ENCODE measurements around the gene BIN1.

The BIN1 gene

GRCh38 chr2:127091148-127091547 lies 15.8 kb downstream of the BIN1 start:
- Histone ChIP-seq H2AFZ (ENCODE audit: low read depth, low read length) (no peak overlapping the region), H3K36me3 (replicated peaks; ENCODE audit: low read depth, low read length) (no peaks in the 10 kb centered on the region), H3K27me3 (ENCODE audit: low read depth, low read length) (peaks cover 6% of the 10 kb centered on the region), H3K9ac (ENCODE audit: low read length) (no peak overlapping the region), H4K20me1 (ENCODE audit: insufficient read depth, low read length) (no peaks in the 10 kb centered on the region), H3K27ac (ENCODE audit: low read length) (no peak overlapping the region), H3K4me3 (ENCODE audit: low read length) (no peak overlapping the region), H3K79me2 (ENCODE audit: low read length) (no peaks in the 10 kb centered on the region), H3K4me2 (ENCODE audit: low read length) (no peak overlapping the region), H3K4me1 (ENCODE audit: low read length) (peaks cover 8% of the 10 kb centered on the region), H3K9me3 (ENCODE audit: insufficient read depth, low read length) (no peaks in the 10 kb centered on the region)
- TF ChIP-seq EZH2phosphoT487 (IDR thresholded peaks at IDR 0.05; ENCODE audit: low read depth), result no peak
- TF ChIP-seq CTCF (IDR thresholded peaks at IDR 0.05; ENCODE audit: low read depth, low read length), result no peak

GRCh38 chr2:127090281-127091120 lies 16.5 kb downstream of the BIN1 start:
- H3K4me2 ChIP-seq (ENCODE audit: low read length), result no peak overlapping the region
- no peaks in the 10 kb centered on the region for H4K20me1 ChIP-seq (ENCODE audit: insufficient read depth, low read length)
- no peaks in the 10 kb centered on the region for H3K79me2 ChIP-seq (ENCODE audit: low read length)
- H3K9me3 ChIP-seq (ENCODE audit: insufficient read depth, low read length), result no peaks in the 10 kb centered on the region
- H3K27me3 ChIP-seq (ENCODE audit: low read depth, low read length), result peaks cover 5% of the 10 kb centered on the region
- no peak overlapping the region for H3K4me3 ChIP-seq (ENCODE audit: low read length)
- peaks cover 11% of the 10 kb centered on the region for H3K4me1 ChIP-seq (ENCODE audit: low read length)
- TF ChIP-seq CTCF (IDR thresholded peaks at IDR 0.05; ENCODE audit: low read depth, low read length), result no peak
- no peak for TF ChIP-seq EZH2phosphoT487 (IDR thresholded peaks at IDR 0.05; ENCODE audit: low read depth)
- no peak overlapping the region for H2AFZ ChIP-seq (ENCODE audit: low read depth, low read length)
- no peak overlapping the region for H3K27ac ChIP-seq (ENCODE audit: low read length)
- no peaks in the 10 kb centered on the region for H3K36me3 ChIP-seq (replicated peaks; ENCODE audit: low read depth, low read length)
- no peak overlapping the region for H3K9ac ChIP-seq (ENCODE audit: low read length)

GRCh38 chr2:127089478-127090235 lies 17.3 kb downstream of the BIN1 start:
- Histone ChIP-seq H2AFZ (ENCODE audit: low read depth, low read length) (no peak overlapping the region), H4K20me1 (ENCODE audit: insufficient read depth, low read length) (no peaks in the 10 kb centered on the region), H3K79me2 (ENCODE audit: low read length) (no peaks in the 10 kb centered on the region), H3K27me3 (ENCODE audit: low read depth, low read length) (no peaks in the 10 kb centered on the region), H3K4me3 (ENCODE audit: low read length) (no peak overlapping the region), H3K9me3 (ENCODE audit: insufficient read depth, low read length) (no peaks in the 10 kb centered on the region), H3K4me2 (ENCODE audit: low read length) (no peak overlapping the region), H3K27ac (ENCODE audit: low read length) (no peak overlapping the region), H3K9ac (ENCODE audit: low read length) (no peak overlapping the region), H3K4me1 (ENCODE audit: low read length) (peaks cover 16% of the 10 kb centered on the region), H3K36me3 (replicated peaks; ENCODE audit: low read depth, low read length) (no peaks in the 10 kb centered on the region)
- no peak for TF ChIP-seq CTCF (IDR thresholded peaks at IDR 0.05; ENCODE audit: low read depth, low read length)
- TF ChIP-seq EZH2phosphoT487 (IDR thresholded peaks at IDR 0.05; ENCODE audit: low read depth), result no peak

DNA sequence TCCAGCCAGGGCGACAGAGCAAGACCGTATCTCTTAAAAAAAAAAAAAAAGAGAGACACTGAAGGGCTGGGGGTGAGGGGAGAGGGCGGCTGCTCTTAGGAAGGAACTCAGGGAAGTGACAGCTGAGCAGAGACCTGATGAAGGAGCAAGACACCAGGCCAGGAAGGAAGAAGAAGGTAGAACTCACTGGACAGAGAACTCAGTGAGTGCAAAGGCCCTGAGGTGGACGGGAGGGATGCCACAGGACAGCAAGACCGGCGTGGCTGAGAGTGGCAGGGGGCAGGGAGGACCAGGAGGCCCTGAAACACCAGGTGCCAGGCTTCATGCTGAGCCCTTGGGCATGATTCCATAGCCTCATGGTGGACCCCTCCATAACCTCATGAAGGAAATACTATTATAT lies 18.2 kb downstream of the BIN1 start:
- no peak overlapping the region for H3K4me2 ChIP-seq (ENCODE audit: low read length)
- H3K4me1 ChIP-seq (ENCODE audit: low read length), result peaks cover 16% of the 10 kb centered on the region
- no peak for TF ChIP-seq EZH2phosphoT487 (IDR thresholded peaks at IDR 0.05; ENCODE audit: low read depth)
- no peak for TF ChIP-seq CTCF (IDR thresholded peaks at IDR 0.05; ENCODE audit: low read depth, low read length)
- H4K20me1 ChIP-seq (ENCODE audit: insufficient read depth, low read length), result no peaks in the 10 kb centered on the region
- H3K4me3 ChIP-seq (ENCODE audit: low read length), result no peak overlapping the region
- H3K36me3 ChIP-seq (replicated peaks; ENCODE audit: low read depth, low read length), result no peaks in the 10 kb centered on the region
- H3K27ac ChIP-seq (ENCODE audit: low read length), result no peak overlapping the region
- no peaks in the 10 kb centered on the region for H3K27me3 ChIP-seq (ENCODE audit: low read depth, low read length)
- H3K9me3 ChIP-seq (ENCODE audit: insufficient read depth, low read length), result no peaks in the 10 kb centered on the region
- H3K9ac ChIP-seq (ENCODE audit: low read length), result no peak overlapping the region
- H2AFZ ChIP-seq (ENCODE audit: low read depth, low read length), result no peak overlapping the region
- H3K79me2 ChIP-seq (ENCODE audit: low read length), result no peaks in the 10 kb centered on the region
